HG03575 (cell line): ENCODE data around the gene SAPCD1.

Experiments
- ATAC-seq: cut with Tn5 transposase; IDR thresholded peaks from one replicate; pipeline ENCODE4 v1.9.1; 2021; ENCODE audit not compliant: unreplicated experiment, insufficient number of reproducible peaks, low FRiP score; ENCODE audit errors: extremely low read depth

SAPCD1 gene

GRCh38 chr6:31728767-31729514 is 33.5 kb upstream of the SAPCD1 start, which contains the start of gene DDAH2:
DDAH2 (minus strand) TSS chr6:31729299; CDS start chr6:31729161, 138 bp downstream.
- no peak for ATAC-seq

- ATAC-seq, result no peak
Measured at GRCh38 chr6:31729515-31729978, 32.9 kb upstream of the SAPCD1 start.

DNA sequence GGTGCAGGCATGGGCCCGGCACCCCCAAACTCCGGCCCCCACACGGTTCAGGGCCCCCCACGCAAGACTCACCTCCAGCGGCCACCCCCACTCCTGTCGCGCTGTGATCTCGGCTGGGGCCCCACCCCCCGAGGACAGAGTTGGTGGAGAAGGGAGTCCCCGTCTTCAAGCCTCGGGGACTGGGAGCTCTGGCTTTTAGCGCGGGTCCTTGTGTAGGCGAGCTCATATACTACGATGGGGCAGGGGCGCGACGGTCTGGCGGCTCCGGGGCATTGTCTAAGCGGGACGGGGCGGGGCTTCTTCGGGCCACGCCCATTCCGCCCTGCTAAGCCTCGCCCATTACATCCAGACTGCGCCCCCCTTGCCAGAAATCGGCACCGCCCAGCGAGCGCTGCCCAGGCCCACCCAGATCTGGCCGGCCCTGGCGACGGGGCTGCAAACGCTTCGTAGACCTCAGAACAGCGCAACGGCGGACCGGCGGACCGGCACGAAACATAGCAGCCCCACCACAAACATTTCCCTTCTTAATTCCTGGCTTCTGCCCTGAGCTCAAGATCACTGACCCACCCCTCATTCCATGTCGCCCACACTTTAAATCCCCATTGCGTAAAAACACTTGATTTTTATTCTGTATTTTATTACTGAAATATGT is 32.4 kb upstream of the SAPCD1 start:
- ATAC-seq, result no peak

DNA sequence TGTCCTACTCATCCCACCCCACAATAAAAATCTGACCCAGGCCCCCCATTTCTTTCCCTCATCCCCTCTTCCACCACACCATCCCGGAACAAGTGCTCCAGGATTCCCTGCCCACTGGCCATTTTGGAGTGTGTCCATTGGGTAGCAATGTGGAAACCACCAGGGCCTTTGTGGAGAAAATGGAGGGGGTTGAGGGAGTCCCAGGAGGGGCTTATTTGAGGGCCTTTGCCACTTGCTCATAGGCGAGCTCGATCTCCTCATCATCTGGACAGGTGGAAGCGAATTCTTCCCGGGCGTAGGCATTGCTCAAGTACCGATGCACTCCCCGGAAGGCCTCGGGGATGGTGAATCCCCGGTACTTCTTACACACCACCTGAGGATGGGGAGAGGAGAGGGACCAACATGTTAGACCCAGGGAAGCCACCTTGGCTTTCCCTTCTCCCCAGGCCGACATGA is 31.8 kb upstream of the SAPCD1 start:
- ATAC-seq, result no peak

- no peak for ATAC-seq
Measured at GRCh38 chr6:31732029-31732428, 30.4 kb upstream of the SAPCD1 start.

- no peak for ATAC-seq
Measured at GRCh38 chr6:31733734-31734133, 28.7 kb upstream of the SAPCD1 start.

DNA sequence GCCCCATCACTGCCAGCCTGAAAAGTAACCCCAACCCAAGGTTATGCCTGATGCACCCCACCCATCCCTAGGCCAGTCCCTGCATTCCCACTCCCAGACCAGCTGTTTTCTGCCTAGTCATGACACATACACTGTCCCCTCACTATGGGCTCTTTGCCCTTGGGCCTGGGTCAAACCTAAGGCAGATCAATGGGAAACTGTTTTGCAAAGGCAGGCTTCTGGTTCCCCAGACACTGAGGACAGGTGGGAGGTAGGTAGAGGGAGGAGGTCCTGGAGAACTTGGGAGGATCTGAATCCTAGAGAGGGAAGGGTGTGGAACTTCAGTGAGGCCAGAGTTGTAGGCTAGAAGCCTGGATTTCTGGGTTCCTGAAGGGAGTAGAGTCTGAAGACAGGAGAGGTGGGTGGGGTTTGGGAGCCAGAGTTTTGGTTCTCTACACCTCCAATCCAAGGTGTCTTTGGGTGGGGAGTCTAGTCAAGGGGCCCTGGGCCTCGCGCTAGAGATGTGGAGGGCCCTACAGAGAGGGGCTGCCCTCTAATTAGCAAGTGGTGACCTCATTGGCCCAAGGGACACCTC is 28.1 kb upstream of the SAPCD1 start:
- no peak for ATAC-seq

GRCh38 chr6:31734821-31735406 is 27.5 kb upstream of the SAPCD1 start:
- ATAC-seq, result no peak

GRCh38 chr6:31736021-31736767 is 26.3 kb upstream of the SAPCD1 start, which contains the start of gene CLIC1:
CLIC1 (minus strand) TSS chr6:31736530; CDS start chr6:31736300, 230 bp downstream.
- no peak for ATAC-seq

GRCh38 chr6:31736768-31737314 is 25.6 kb upstream of the SAPCD1 start:
- no peak for ATAC-seq

DNA sequence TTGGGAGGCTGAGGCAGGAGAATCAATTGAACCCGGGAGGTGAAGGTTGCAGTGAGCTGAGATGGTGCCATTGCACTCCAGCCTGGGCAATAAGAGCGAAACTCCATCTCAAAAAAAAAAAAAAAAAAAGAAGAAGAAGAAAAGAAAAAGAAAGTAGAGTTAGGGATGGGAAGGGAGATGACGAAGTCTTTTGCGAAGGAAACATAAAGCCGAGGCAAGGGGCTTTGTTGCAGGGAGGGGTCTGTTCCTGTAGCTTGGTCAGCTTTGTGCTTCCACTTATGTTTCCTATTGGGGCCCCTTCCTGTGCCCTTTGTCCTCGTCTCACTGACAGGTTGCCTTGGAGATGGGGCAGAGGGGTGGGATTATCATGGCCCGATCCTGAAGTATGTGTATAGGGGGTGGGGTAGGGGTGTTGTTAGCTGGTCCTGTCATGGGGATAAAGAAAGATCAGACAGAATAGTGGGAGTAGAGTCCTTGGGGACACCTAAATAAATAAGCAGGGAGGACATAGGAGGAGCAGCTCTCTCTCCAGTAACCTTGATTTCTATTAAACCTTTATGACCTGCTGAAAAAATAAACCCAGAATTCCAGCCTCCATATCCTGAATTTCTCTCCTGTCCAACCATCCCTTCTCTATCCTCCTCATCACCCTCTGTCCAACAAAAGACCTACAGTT is 25.0 kb upstream of the SAPCD1 start:
- no peak for ATAC-seq

DNA sequence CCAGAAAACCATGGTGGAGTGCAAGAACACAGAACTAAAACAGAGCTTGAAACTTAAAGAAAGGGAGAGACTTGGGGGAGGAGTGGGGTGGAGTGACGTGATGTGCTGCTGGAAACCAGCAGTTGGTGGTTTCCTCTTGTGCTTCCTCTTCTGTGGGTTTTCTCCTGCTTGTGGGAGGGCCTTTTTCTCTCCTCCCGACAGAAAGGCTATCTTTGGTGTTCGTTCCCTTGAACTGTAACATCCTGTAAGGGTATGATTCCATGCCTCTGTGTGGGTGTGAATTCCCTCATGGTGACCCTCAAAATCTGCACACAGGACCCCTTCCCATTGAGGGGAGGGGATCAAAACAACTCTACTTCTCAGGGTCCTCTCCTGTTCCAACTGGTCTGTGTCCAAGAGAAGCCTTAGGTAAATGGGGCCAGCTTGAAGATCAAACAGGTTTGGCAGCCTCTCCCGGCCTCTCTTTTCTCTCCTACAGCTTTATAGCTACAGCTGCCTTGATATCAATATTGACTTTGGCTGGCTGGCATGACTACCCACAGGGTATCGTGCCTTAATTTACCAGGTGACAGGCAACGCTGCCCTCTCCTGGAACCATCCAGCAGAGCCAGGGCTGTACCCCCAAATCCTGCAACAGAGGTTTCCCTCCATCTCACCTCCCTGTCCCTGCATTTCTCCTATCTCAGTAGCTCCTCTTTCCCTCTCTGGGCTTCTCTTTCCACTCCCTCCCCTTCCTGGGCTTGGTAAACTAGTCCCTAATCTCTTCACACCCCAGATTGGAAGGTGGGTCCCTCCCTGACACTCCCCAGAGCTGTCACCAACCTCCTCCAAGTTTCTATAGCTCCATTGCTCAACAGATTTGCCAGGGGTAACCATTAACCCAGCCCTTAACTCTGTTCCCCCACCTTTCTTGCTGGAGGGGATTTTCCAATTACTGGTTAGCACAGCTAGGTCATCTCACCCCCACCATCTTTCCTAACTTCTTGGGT is 24.2 kb upstream of the SAPCD1 start:
- no peak for ATAC-seq

DNA sequence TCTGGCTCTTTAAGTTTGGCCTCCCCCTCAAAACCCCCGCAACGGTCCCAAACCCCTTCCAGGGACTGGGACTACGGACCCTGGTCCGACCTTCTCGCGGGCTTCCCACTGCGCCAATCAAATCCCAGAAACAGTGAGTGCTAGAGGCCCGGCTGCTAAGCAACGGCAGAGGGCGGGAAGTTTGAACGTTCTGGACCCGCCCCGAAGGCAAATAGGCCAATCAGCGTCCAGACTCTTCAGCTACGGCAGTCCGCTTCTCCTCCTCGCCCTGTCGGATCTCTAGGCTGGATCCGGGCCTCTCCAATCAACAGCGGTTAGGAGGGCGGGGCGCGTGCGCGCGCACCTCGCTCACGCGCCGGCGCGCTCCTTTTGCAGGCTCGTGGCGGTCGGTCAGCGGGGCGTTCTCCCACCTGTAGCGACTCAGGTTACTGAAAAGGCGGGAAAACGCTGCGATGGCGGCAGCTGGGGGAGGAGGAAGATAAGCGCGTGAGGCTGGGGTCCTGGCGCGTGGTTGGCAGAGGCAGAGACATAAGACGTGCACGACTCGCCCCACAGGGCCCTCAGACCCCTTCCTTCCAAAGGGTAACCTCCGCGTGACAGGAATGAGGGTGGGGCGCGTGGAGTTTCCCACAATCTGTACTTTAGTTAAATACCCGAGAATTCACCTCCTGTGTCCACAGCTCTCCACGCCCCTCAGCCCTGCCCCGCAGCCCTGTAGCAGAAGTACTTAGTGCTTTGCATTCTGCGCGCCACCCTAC is 22.6 kb upstream of the SAPCD1 start, which contains the start of gene MSH5:
Gene MSH5, plus strand, starts transcription at position 367 of the 758 bp plus-strand sequence. CDS start 462 bp downstream, outside the sequence.
- no peak for ATAC-seq

DNA sequence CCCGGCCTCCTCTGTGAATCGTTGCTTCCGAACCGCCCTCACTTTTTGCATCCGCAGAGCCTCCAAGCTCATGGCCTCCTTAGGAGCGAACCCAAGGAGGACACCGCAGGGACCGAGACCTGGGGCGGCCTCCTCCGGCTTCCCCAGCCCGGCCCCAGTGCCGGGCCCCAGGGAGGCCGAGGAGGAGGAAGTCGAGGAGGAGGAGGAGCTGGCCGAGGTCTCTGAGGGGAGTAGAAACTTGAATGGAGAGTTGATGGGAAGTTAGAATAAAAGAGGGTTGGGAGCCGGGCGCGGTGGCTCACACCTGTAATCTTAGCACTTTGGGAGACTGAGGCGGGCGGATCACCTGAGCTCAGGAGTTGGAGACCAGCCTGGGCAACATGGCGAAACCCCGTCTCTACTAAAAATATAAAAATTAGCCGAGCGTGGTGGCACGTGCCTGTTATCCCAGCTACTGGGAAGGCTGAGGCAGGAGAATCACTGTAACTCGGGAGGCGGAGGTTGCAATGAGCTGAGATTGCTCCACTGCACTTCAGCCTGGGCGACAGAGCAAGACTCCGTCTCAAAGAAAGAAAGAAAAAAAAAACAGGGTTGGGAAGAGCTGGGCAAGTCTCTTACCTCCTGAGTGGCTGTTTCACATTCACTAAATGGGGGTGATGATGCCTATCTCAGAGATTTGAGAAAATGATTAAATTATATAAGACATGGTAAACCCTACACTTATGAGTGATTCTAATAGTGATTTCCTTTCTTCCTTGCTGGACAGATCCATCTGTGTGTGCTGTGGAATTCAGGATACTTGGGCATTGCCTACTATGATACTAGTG is 21.8 kb upstream of the SAPCD1 start:
- ATAC-seq, result no peak

DNA sequence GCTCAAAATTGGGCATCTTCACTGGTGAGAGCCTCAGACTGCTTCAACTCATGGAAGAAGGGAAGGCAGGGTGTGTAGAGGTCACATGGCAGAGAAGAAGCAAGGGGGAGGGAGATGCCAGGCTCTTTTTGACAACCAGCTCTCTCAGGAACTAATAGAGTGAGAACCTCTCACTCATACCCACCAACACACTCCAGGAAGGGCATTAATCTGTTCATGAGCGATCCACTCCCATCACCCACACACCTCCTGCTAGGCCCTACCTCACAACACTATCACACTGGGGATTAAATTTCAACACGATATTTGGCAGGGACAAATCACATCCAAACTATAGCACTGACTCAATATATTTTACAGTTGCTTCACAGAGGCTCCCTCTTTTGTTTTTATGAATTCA is 20.6 kb upstream of the SAPCD1 start:
- ATAC-seq, result no peak
